Stimulated activated CD4-positive, alpha-beta T cell treated with anti-CD3 and anti-CD28 coated beads, TNF-alpha, amount 100 ng/mL, for 24 hours (primary cell): ENCODE measurements around the gene TENM3.

Experiments
- DNase-seq, 3 experiments: peaks; one replicate each; pipeline ENCODE4 v3.0.0-alpha.2; 2020; ENCODE audit warnings: low read depth in 3 of 3

TENM3 gene

DNA sequence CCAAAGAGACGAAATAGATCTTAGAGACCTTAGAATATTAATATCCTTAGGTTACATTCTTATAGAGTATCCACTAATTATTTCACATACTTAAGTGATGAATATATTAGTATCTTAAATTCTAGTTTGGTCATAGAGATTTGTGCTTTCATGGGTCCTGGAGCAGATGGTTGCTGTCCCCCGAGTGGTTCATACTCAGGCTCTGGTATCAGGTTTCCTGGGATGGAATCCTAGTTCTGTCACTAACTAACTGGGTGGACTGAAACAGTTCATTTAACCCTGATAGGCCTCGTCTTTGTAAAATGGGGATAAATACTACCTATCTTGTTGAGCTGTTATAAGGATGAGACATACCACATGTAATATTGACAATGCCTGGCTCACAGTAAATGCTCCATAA is 264.6 kb downstream of the TENM3 start:
- DNase-seq: no peak

DNA sequence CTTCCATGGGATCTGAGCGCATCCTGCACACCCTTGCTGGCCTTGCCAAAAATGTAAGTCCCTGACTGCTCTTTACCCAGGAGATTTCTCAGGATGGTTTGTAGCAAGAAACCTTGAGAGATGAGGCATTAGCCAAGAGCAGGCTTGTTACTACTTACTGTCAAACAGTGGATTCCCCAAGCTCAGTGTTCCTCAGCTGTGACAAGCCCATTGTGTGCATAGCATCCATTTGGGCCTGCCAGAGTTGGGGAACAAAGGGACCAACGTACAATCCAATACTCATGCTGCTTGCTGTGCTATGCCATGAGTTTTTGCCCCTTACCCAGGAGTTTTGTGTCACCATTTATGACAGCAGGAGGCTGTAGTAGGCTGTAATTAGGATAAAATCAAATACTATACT is 267.6 kb downstream of the TENM3 start:
- no peak for DNase-seq

DNA sequence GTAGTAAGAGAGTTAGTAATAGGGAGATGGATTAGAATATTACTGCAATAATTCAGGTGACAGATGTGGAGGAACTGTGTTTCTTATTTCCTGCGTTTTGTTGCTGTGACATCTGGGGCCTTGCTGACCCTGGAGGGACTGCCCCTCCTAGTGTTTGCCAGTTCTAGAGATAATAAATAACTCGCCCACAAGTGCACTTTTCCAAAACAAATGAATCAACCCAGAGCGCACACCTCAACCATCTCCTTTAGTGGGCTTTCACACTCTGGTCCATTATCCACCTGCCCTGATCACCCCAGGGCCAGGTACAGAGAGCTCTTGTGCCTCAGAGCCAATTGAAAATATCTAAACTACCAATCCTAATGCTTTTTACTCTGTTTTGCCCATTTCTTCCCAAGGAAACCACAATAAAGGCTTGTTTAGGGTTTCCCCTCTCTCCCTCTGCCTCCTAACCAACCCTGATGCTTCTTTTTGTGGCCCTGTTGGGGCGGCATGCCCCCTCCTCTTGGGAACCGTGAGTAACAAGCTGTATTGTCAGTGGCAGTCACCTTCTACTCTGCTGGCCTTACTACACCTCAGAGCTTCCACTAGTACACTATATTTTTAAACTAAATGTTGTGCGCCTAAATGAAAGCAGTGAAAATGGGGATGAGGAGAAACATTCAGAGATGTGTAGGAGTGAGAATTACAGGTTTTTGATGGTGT is 270.5 kb downstream of the TENM3 start:
- DNase-seq: no peak

DNA sequence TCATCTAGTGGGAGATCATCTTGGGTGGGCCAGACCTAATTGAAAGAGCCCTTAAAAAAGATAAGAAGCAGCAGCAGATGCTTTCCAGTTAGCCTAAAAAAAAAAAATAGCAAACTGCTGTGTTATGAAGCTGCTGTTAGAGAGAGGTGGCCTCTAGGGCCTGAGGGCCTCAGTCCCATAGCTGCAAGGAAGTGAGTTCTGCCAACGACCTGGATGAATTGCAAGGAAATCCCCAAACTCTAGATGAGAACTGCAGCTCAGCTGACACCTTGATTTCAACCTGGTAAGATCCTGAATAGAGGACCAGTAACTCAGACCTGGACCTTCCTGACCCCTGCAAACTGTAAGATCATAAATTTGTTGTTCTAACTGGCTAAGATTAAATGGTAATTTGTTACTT is 275.2 kb downstream of the TENM3 start:
- no peak for DNase-seq

DNA sequence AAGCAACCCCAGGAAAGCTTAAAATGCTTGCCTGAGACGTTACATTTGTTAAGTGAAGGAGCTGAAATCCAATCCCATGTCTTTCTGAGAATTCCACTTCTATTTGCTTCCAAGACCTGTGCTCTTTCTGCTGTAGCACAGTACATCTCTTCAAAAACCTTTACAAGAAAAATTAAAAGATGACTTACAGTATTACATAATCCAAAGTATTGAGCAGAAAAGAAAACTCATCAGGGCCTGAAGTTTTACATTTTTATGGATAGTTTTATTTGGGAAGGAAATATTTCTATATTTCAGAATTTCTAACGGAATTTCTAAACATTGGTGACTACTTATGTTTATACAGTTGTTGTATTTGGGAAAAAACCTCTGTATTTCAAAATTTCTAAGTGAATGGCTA is 276.3 kb downstream of the TENM3 start:
- no peak for DNase-seq

DNA sequence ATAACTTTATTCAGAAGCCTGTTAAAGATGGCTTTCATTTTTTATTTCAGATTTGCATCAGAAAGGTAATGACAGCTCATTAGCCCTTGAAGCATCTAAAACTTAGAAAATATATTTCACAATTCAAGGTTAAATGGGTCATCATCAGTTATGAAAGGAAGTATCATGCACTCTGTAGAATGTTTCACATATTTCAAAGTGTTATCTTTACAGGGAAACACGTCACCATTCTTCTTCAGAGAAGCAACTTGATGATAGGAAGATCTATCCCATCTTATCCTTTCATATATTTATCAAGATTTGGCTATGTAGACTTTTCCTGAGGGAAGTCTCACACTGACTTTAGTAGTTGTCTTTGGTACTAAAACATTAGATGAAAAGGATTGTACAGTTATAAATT is 277.8 kb downstream of the TENM3 start:
- DNase-seq: no peak

DNA sequence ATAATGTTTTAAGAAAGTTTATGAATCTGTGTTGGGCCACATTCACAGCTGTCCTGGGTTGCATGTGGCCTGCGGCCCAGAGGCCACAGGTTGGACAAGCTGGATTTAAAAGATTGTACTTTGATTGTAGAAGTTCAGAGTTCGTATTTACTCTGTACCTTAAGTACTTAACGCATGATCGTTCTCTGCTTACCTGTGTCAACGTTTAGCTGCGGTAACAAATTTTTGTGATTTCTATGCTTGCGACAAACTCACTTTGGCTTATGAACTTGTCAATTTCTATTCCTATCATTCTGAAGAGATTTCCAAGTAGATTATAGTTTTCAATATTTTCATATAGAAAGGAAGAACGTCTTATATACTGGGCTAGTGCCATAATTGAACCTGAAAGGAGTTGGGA is 285.6 kb downstream of the TENM3 start:
- DNase-seq: no peak

DNA sequence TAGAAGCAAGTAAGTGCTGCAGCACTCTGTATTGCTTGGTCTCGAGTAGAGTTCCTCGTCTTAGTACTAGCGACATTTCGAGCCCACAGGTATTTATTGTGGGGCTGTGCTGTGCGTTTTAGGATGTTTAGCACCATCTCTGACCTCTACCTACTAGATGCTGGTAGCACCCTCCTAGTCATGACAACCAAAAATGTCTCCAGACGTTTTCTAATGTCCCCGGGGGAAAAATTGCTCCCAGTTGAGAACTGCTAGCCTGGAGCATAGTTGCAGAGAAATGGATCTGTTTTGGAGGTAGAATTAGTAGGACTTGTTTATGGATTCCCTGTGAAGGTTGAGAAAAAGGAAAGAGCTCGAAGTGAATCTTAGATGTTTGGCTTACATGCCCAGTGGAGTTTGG is 287.2 kb downstream of the TENM3 start:
- no peak for DNase-seq

DNA sequence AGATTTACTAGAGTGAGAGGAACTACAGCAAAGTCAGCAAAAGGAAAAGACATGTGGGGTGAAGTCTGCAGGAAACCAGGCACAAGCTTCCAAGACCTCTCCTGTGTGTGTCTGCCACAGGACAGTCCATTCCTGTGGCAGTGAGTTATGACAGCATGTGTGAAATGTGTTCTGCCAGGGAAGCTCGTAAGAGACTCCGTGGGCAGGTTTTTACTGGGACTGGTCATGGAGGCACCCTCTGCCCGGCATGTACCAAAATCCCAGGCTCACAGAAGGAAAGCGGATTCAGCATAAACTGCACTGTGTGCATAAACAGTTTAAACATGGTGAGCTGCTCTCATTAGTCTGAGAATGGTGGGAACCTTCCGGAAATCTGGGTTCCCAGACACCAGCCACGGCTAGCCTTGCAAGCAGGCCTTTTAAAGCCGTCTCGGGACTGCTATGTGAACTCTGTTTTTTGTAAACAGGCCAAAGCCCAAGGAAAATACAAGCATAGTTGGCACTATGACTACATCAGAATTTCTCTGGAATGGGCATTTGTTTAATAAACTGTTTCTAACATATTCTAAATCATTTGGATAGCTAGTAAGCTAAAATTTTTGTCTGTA is 288.5 kb downstream of the TENM3 start:
- no peak for DNase-seq

DNA sequence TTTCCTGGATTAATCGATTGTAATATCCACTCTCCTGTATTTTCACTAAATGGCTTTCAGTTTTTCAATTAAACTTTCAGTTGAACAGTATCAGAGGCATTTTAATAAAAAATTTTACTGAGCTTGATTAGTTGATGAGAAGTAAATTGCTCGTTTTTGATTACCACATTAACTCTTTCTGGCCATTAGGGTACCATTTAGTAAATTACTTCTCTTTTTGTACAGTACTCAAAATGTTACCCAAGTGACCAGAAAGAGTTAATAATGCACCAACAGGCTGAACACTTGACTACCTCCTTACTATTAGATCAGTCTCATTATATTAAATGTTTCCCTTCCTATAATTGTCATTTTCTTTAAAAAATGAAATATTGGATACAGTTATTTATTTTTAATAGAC is 289.2 kb downstream of the TENM3 start:
- no peak for DNase-seq

DNA sequence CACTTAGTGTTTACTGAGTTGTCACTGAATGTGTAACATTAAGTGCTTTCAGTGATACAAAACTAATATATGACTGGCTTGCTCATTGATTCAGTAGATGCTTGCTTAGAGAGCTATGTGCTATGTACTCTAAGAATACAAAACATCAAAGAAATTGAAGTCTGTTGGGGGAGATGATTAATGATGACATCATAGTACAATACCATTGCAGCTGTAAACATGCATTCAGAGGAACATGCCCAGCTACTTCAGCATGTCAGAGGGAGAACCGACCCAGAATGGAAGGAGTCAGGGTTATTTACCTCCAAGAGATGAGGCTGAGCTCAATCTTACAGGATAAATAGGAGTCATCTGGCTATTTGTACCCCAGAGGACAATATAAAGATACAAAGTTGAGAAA is 290.8 kb downstream of the TENM3 start:
- no peak for DNase-seq

DNA sequence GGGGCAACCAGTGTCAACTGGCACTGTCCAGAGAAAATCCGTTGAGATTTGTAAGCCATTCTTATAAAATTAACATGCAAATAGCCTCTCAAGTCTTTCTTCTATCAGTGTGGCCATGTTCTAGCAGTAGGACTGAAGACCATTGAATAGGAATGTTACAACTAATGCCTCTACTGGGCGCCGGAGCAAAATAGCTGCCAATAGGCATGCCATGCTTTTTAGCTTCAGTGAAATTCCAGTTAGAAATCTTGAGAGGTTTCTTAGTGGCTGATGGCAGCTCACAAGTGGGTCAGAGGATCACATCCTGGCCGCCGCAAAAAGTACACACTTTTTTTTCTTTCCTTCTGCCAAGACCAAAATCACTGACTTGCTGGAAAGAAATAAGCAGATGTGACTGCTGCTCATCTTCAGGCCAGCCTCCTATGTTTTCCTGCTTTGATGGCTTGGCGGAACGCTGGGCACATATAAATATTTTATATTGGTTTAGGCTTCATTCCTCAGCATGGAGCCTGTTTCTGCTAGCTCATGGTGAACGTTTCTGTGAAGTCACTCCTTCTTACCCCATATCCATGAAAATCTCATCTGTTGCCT is 293.1 kb downstream of the TENM3 start:
- DNase-seq: no peak

DNA sequence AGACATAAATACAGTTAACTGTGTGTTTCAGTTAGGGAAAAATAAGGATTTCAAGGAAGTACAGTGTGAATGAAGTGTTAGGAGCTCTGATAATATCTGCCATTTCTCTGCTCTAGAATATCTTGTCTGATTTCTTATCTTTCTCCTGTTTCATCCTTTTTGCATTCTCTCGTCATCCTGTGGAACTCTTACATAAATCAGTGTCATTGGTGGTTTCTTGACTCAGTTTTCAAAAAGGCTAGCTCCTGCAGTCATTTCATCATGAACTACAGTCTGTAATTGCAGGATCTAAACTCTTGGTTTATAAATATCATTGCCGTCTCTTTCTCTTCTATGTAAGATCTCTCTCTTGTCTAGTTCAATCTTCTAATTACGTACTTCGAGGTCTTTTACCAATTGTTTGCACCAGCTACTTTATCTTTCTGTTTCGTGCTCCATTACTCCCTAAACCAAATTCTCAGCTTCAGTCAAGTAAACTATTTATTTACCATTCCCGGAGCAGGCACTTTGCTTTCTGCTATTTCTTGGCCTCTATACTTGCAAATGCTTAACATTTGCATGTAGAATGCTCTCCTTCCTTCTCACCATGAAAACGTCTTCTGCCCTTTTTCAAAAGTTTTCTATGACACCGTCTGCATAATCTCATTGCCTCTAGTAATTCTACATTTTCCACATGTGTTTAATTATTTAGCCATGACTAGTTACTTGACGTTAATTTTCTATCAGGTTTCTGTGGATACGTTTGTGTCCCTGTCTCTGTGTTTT is 294.0 kb downstream of the TENM3 start:
- DNase-seq: no peak

DNA sequence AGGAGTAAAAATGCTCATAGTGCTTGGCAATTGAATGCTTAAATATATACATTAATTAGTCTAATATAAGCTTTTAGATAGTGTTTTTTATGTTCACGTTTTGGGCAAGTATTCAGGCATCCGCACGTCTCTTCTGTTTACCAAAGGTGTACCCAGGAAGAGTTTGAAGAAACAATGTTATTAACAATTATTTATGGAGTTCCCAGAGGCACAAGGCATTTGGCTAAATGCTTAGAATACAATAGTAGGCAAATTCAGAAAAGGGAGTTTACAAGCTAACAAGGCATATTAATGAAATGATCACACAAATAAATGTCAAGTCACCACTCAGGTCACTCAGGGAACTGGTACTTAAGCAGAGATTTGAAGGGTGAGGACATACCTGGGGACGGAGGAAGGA is 294.8 kb downstream of the TENM3 start:
- no peak for DNase-seq

DNA sequence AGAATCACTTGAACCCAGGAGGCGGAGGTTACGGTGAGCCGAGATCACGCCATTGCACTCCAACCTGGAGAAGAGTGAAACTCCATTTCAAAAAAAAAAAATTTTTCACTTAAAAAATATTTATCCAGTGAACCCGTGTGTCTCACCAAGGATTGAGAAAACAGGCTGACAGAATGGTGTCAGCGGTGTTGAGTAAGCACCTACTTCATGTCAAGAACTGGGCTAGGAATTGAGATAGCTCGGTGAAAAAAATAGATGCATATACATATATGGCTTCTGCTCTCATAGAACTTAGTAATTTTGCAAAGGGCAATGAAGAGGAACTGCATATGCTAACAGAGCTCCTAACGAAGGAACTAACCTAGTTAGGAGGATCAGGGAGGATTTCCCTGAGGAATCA is 297.3 kb downstream of the TENM3 start:
- DNase-seq: no peak

DNA sequence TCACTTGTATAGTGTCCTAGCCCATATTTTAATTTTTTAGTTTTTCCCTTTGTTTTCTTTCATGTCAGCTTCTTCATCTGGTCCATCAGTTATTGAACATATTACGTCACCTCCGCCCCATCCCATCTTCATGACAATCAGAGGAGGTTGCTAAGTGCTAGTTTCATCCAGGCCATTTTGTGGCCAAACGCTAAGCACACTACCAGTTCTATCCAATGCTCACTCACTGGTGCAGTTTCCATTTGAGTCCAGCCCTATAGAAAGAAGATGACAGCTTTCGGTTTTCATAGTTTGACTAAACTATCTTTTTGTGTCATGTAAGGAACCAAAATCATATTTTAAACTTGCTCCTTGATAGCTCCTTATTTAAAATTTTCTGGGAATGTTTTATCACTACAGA is 304.2 kb downstream of the TENM3 start:
- no peak for DNase-seq

DNA sequence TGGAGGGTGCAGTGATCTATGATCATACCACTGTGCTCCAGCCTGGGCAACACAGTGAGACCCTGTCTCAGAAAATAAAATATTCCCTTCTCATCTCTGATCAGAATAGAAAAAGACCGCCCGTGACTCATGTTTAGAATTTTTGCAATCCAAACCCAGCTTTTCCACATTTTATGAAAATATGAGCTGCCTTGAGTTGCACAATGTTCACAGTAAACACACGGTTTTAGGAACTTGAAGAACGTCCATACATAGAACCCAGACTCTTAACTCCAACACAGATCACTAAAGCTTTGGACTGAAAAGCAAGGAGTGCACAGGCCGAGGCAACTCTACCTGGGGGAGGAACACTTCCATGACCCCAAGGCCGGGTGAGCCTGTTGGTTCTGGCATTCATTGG is 305.0 kb downstream of the TENM3 start:
- DNase-seq: no peak

DNA sequence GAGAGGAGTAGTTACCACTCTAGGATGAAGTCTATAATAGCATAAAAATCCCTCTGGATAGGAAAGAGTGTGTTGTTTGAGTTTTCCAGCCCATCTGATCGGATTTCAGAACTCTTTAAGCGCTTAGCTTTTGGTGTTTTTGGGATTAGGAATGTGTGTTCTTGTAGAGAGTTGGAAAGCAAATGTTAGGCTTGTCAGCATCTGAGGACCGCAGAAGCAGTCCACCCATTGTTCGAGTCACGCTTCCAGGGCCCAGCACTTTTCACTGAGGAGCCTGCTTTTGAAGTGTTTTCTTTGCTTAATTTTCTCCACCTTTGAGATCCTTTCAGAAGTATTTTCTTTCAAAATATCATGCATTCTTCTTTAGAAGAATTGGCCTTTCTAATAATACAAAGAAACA is 306.2 kb downstream of the TENM3 start:
- DNase-seq: no peak

DNA sequence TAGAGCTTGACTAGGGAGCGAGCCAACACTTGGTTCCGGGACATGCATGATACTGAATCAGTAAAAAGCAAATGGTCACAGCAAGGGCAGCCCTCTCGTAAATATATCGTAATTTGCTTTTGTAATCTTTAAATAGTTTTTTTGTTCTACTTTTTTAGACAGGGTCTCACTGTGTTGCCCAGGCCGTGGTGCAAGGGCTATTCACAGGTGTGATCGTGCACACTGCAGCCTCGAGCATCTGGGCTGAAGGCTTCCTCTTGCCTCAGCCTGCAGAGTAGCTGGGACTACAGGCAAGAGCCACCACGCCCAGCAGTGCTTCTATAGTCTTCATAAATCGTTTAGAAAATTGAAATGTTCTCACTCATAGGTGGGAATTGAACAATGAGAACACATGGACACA is 309.7 kb downstream of the TENM3 start:
- no peak for DNase-seq

DNA sequence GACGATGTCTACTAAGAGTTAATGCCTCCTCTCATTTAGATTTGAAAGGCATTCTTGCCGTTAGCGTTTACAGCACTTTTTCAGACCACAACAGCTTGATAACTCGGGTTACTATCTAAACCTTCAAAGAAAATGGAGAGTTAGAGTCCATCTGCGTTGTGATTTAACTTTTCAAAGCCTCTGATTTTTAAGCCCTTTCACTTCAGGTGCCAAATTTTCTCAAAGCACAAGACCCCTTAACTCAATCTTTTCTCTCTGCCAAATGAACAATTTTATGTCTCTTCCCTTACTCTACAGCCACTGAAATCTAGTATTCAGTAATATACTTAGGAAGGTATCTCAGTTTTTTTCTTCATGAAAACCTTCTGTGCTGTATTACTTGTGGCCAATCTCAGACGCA is 310.5 kb downstream of the TENM3 start:
- no peak for DNase-seq

DNA sequence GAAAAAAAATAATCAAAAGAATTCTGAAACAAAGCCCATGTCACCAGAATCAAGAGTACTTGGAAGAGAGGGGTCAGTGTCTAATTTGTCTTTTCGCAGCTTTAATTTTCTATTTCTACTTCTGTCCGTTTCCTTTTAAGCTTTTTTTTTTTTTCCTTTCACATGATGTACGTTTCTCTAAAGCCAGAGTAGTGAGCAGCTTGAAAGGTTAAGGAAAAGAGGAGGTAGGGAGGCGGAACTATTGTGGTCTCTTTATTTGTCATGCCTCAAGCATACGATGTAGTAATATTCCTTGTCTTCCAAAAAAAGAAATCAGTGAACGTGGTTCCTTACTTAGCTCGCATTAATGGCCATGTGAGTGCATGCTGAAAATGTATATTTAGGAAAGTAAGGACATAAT is 311.5 kb downstream of the TENM3 start:
- no peak for DNase-seq

DNA sequence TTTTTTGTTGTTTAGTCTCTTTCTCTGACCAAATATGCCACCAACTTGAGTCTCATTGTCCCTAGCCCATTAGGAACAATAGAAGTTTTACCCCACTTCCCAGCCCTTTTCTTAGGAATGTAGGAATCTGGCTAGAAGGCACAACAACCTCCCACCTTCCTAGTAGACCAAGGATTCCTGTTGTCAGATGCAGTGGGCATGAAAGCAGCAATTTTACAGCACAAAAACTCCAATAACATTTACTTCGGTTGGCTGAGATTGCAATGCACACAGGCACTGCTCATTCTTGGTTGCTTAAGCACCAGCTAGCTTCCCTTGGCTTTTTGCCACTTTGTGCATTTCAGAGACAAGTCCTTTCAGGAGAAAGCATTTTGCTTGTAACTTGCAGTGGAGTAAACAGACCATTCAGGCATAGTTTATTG is 312.8 kb downstream of the TENM3 start:
- DNase-seq: no peak

DNA sequence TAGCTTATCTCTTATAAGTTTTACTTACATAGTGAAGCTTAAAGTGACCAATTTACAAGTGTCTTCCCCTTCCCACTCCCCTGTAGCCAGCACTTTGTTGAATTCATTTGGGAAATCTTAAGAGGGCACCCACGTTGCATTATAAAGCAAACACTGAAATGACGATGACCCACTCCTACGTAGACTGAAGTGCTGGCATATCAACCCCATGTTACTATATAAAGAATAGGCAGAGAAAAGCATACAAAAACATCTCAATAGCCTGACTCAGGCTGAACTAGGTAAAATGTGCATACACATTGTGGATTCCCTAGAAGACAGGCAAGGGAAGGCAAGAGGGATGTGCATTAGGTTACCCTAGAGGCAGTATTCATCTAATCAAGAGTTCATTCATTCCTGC is 313.4 kb downstream of the TENM3 start:
- no peak for DNase-seq
